HG03064 (cell line): ENCODE data around the gene ADRM1.

ENCODE experiments used
- ATAC-seq: cut with Tn5 transposase; IDR thresholded peaks from one replicate; pipeline ENCODE4 v1.9.1; 2021; ENCODE audit warnings: low read depth; ENCODE audit not compliant: unreplicated experiment

ADRM1 gene

DNA sequence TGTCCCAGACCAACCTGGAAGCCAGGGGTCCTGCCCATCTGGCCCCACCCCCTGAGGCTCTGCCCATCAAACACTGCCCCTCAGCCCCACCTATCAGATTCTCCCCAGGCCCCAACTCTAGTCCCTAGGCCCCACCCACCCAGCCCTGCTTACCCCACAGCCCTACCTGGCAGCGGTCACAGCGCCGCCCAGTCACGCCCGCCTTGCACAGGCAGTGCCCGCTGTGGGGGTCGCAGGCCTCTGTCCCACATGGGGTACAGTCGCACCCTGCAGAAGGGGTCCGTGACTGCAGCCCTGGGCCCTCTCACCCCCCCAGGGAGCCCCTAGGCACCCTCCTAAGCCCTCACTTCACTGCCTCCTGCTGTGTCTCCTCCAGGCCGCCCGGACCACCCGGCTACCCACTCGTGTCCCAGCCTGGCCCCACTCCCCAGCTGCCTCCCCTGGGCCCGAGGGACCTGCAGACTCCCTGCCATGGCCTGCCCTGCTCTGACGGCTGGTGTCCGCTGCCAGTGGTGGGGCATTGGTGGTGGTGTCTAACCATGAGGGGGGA is 19.8 kb downstream of the ADRM1 start:
- no peak for ATAC-seq

DNA sequence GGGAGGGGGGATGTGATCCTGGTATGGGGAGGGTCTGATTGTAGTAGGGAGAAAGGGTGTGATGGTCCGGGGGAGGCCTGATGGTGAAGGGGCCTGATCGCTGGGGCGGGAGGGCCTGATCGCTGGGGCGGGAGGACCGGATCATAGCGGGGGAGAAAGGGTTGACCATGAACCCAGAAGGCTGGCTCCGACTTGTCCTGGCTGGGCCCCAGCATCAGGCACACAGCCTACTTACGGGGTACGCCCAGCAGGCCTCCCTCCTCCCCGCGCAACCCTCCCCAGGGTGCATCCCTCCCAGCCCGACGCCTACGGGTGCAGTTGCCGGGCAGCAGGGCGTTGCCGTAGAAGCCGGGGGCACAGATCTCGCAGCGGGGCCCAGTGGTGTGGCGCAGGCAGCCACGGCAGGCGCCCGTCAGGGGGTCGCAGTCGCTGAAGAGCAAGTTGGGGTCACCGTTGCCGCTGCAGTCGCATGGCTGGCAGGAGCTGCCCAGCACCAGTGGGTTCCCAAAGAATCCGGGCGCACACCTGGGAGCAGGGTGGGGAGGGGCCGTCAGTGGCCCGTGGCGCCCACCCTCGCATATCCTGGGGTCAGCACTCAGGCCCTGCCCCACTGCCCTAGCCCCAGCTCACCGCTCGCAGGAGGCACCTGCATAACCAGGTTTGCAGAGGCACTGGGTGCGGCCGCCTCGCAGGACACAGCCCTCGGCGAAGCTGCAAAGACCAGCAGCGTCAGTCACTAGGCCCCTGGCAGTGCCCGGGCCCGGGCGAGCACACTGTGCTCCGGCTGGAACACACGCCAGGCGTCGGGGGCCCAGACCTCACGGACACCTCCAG is 20.6 kb downstream of the ADRM1 start:
- no peak for ATAC-seq

DNA sequence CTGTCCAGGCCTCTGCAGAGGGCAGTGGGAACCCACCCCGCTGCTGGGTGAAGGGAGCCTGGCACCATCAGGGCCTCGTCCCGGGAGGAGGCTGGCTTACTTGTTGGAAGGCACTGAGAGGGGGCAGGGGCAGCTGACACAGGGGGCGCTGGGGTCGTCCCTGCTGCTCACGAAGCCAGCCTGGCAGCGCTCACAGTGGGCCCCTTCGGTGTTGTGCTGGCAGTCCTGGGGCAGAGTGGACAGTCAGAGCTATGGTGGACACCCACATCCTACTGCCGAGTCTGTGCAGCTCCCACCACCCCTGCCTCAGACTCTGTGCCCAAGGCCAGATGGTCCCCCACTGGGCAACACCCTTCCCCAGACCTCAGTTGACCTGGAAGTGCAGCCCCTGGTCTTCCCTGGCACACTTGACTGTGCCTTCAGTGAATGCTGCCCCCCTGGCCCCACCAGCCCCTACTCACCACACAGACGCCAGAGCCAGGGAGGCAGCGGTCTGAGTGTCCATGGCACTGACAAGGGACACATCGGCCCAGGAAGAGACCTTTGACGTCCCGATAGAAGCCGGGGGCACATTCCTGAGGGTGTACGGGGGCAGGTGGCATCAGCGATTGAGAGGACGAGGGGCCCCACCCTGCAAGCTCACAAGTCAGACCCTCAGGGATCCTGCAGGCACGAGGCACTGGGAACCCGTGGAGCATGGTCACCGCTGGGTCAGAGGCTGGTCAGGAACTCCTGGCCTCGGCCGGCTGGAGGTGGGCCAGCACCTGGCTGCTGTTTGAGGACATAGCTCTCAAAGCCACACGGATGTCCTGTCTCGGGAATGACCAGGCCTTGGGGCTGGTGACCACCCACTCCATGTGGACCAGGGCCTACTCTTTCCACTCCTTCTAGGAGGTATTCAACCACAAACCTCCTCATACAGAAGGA is 21.4 kb downstream of the ADRM1 start:
- ATAC-seq, result no peak

DNA sequence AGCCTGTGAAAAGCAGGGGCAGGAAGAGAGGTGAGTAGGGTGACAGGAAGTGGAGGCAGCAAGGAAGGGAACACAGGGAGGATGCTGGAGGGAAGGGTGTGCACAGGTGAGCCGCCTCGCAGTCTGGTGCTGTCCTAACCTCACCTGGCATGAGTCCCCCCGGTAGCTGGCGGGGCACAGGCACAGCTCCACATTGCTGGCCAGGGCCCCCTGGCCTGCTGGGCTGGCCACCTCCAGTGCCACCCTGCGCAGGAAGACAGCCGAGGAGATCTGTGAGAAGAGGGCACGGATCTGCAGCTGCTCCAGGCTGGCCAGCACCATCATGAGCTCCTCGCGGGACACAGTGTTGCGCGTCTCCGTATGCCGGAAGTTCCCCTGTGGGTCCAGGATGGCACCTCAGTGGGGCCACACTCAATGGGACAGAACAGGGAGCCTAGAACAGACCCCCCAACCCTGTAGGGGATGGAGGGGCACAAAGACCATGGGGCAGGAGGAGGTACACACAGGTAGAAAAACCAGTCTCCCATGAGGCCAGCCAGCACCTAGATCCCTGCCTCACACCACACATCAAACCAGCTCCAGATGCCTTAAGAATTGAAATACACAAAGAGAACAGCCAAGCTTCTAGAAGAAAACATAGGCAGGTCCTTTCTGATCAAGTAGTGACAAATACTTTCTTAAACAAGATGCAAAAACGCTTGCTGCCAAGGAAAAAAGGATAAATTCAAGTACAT is 22.5 kb downstream of the ADRM1 start:
- ATAC-seq, result no peak

DNA sequence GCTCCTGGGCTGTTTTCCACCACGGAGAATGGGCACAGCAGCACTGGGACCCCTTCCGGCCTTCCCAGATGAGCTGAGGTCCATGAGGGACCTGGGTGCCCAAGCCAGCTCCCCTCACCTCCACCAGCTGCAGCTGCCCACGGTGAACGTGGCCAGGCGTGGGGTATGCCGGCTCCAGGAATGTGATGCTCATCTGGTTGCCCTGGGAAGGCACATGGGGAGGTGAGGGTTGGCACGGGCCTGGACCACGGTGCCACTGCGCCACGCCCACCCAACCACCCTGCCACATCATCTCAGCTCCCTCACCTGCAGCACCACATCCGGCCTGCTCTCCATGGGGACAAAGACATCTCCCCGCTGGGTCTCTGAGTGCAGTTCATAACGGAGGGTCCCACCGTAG is 23.8 kb downstream of the ADRM1 start:
- ATAC-seq, result no peak

GRCh38 chr20:62326959-62327725 is 24.3 kb downstream of the ADRM1 start:
- ATAC-seq, result no peak

DNA sequence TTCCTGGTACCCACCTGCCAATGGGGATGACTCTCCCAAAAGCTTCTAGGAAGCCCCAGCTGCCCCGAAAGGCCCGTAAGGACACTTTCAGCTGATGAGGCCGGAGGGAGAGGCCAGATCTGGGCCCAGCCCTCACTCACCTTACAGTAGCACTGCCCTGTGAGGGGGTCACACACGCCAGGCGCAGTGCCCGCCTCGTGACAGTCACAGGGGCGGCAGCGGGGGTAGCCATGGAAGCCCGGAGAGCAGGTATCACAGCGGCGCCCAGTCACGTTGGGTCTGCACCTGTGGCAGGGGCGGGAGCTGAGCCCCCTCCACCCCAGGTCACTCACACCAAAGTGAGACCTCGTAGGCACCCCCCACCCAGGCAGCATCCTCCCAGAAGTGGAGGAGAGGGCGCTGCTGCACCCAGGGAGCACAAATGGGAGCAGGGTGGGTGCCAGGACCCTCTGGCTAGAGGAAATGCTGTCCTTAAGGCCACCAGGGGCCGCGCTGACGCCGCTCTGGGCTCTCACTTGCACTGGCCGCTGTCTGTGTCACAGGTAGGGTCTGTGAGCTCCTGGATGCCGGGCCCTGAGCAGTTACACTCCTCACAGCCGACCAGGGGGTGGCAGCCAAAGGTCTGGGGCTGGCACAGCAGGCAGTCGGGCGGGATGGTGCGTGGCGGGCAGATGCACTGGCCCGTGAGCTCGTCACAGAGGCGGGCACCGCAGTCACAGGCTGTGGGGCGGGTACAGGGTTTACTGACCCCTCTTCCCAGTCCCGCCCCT is 25.1 kb downstream of the ADRM1 start:
- ATAC-seq, result no peak

- ATAC-seq, result no peak
These were observed 26.0 kb downstream of the ADRM1 start for GRCh38 chr20:62328684-62329388.

- no peak for ATAC-seq
These were observed 26.9 kb downstream of the ADRM1 start for GRCh38 chr20:62329389-62330377.

DNA sequence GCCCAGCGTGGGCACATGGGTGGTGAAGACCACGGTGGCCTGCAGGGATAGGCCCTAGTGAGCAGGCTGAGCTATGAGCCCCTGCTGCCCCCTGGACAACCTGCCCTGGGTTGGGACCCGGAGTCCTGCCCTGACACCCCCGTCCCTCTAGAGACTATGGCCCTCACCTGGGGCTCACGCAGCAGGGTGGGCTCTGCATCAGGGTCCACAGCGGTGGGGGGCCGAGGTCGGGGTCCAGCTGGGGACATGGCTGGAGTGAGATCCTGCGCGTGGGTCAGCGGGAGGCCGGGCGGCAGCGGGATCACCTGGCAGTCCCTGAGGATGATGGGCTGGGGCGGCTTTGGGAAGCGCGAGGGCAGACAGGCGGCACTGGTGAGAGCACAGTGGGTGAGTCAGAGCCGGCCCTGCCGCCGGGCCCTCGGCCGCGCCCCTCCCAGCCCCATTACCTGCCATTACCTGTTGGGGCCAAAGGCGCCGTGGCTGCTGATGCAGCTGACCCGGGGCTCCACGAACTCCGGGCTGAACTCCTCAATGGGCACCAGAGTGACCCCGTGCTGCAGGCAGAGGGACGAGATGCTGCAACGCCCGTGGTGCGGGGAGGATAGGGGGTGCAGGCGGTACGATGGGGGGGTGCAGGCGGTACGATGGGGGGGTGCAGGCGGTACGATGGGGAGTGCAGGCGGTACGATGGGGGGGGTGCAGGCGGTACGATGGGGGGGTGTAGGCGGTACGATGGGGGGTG is 27.9 kb downstream of the ADRM1 start:
- no peak for ATAC-seq

DNA sequence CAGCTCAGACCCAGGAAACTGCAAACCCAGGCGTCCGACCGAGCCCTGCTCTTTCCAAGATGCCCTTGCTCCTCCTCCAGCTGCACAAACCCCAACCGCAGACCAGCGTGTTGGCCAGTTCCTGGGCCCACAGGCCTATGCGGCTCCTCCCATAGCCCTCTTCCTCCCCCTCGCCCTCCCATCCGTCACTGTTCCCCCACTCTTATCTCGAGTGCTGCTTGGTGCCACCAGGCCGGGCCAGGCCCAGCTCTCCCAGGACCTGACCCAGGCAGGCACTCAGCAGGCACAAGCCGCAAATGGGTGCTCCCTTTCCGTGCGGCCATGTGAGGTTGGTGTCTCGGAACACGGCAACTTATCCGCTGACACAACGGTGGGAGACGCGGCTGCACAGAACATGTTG is 28.6 kb downstream of the ADRM1 start:
- ATAC-seq, result no peak

GRCh38 chr20:62332421-62332820 is 29.6 kb downstream of the ADRM1 start:
- ATAC-seq, result no peak

GRCh38 chr20:62332989-62333819 is 30.4 kb downstream of the ADRM1 start:
- ATAC-seq, result no peak

DNA sequence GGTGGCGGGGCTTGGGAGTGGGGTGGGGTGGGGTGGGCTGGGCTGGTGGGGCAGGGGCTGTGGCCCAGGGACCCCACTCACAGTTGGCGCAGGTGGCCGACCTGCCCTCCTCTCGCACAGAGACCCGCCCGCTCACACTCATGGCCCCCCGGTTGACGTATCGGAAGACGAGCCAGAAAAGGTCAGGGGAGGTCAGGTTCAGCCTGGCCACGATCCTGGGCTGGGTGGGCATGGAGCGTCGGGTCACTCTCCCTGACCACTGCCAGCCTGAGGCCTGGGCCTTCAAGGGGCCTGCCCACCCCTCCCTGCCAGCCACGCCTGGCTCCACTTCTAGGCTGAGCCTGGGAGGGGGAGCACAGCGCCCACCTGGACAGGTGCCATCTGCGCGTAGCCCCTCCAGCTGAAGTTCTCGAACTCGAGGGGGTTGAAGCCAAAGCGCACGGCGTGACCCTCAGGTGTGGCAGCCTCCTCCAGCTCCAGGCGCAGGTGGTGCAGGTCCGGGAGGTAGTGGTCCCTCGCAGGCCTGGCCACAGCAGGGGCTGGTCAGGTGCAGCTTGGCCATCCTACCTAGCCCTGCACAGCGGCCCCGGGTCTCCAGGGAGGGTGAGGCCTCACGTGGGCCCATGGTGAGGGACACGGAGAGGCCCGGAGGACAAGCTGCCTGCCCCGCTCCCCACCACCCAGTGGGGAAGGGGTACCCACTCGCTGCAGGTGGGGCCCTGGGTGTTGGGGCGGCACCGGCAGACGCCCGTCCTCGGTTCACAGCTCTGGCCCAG is 31.2 kb downstream of the ADRM1 start:
- no peak for ATAC-seq

DNA sequence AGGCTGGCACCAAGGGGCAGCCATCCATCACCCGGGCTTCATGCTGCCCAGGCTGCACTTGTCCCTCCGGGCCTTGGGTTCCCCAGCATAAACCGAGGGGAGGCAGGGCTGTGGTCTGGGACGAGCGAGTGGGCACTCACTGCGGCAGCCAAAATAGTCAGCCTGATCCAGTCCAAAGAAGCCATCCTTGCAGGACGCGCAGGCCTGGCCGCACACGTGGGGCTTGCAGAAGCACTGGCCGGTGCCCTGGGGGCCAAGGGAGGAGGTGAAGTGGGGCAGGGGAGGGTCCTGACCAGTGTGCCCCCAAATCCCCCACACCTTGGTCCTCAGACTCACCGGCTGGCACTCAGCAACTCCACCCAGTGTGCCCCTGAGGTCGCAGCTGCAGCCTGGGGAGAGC is 32.1 kb downstream of the ADRM1 start:
- no peak for ATAC-seq
